Heart left ventricle (tissue), 16 donors: ENCODE data around the gene SEMA4F. TPM values are rescaled to one million over a fixed set of nuclear protein-coding genes. Genes with fewer than 3 reads are reported as not detected.

Experiments used
- ATAC-seq, 4 donors: fragments of 200-7000 bp; cut with Tn5 transposase; one replicate each; pipeline ENCODE4 v1.9.1; 2020 to 2022; ENCODE audit warnings: moderate library complexity in 4 of 4, mild to moderate bottlenecking in 3 of 4, moderate number of reproducible peaks in 1 of 4
- DNase-seq, 5 donors: peaks; one replicate each; pipeline ENCODE4 v3.0.0-alpha.2; 2020
- H3K27ac ChIP-seq, 12 donors: fragments of 200-600 bp; sonication (generic) in 4 of 12; one replicate each; pipeline versions ENCODE4 v1.5.0 to v1.8.0; 2016 to 2022; ENCODE audit warnings: mild to moderate bottlenecking in 2 of 12
- H3K27me3 ChIP-seq, 9 donors: fragments of 200-600 bp; sonication (generic) in 2 of 9; one replicate each; pipeline versions ENCODE4 v1.5.1 to v1.8.0; 2016 to 2022; ENCODE audit warnings: mild to moderate bottlenecking in 3 of 9
- H3K36me3 ChIP-seq, 9 donors: fragments of 200-600 bp; sonication (generic) in 2 of 9; one replicate each; pipeline versions ENCODE4 v1.5.0 to v1.8.0; 2018 to 2022; ENCODE audit warnings: mild to moderate bottlenecking in 2 of 9
- H3K4me1 ChIP-seq, 12 donors: fragments of 200-600 bp; sonication (generic) in 4 of 12; one replicate each; pipeline versions ENCODE4 v1.5.0 to v1.8.0; 2016 to 2022; ENCODE audit warnings: mild to moderate bottlenecking in 3 of 12
- H3K4me3 ChIP-seq, 12 donors: fragments of 200-600 bp; sonication (generic) in 4 of 12; one replicate each; pipeline versions ENCODE4 v1.5.0 to v1.8.0; 2017 to 2022; ENCODE audit warnings: mild to moderate bottlenecking in 9 of 12, moderate library complexity in 4 of 12
- H3K9me3 ChIP-seq, 12 donors: fragments of 200-600 bp; sonication (generic) in 4 of 12; one replicate each; pipeline versions ENCODE4 v1.5.0 to v1.8.0; 2016 to 2022; ENCODE audit warnings: mild to moderate bottlenecking in 1 of 12
- POLR2A ChIP-seq, 2 donors: fragments of 450-650 bp; IDR thresholded peaks; one replicate each; pipeline ENCODE4 v1.6.1; 2017; ENCODE audit warnings: antibody characterized with exemption in 2 of 2, mild to moderate bottlenecking in 2 of 2, moderate library complexity in 2 of 2
- WGBS, 4 donors: extraction: QIAGEN DNeasy Blood & Tissue Kit in 2 of 4; methylation state at CpG; one replicate each; pipeline versions ENCODE4 v1.1.5 to v1.1.7; 2013 to 2018; 5-methylcytosine and 5-hydroxymethylcytosine counted together
- intact Hi-C, 10 donors: fragments of 100-400 bp; cut with DNase I; formaldehyde crosslinking; loops; one replicate each; pipeline versions ENCODE4 v1.11.1 to v1.14.2; 2022
- long read RNA-seq, 3 donors: library from polyadenylated mRNA; unstranded; transcript quantifications; one replicate each; pipeline ENCODE4 v2.0.0, GENCODE V29; 2020 to 2021
- polyA plus RNA-seq, 2 donors: library from polyadenylated mRNA; stranded (reverse); fragments of 200-250 nt; gene quantifications; one replicate each; pipeline ENCODE4 v1.2.3, GENCODE V29; 2013
- total RNA-seq, 9 donors: library from RNA; depleted of rRNA in 2 of 9; stranded (reverse); fragments of >200 nt in 2 of 9; fragmentation: NEBNext Ultra II Directional in 3 of 9; extraction: Animal tissue kit (Norgen Biotek cat#: 25700) in 3 of 9; gene quantifications; one replicate each; pipeline versions ENCODE4 v1.1.0 to v1.2.4, GENCODE V29; 2016 to 2023
- TF ChIP-seq, protein P1 (sequence below), 12 donors: fragments of 200-600 bp; sonication (generic) in 4 of 12; IDR thresholded peaks; one replicate each; pipeline versions ENCODE4 v1.5.0 to v1.8.0; 2018 to 2022; ENCODE audit warnings: antibody characterized with exemption in 12 of 12, mild to moderate bottlenecking in 5 of 12
- donor health status: ischemic (EF 13 %, LVEDD 7.1; RV severe dilation, severe dysfunction).
- donor health status: healthy with polysubstance abuse.
- donor health status: DM: no; HTN: yes; CAD: no.
- donor health status: DM: no; HTN: no; CAD: no.
- donor health status: ischemic (EF 25% LVEDD 6.9; RV normal size, moderate dysfunction).
- donor health status: ischemic (EF 25% LVEDD 5.7; RV mildly dilated, moderate dysfunction).
- donor health status: healthy.
- donor health status: DM: yes; HTN: yes; CAD: no.
- donor health status: ischemic (EF 35%, LVEDD 5.7; RV mildly dilated, moderate dysfunction).
- donor health status: nonischemic (EF 11% LVEDD 7.7; RV severe dilation, severe dysfunction).
- donor health status: DM: yes; HTN: yes; CAD: no.
- donor health status: PGD.
- donor health status: ischemic (EF 29% LVEDD 5.4; RV normal size, mild dysfunction).
- donor health status: nonischemic (EF 23%, LVEDD 6.1; RV moderate dilation, normal function).

Gene SEMA4F, protein sequence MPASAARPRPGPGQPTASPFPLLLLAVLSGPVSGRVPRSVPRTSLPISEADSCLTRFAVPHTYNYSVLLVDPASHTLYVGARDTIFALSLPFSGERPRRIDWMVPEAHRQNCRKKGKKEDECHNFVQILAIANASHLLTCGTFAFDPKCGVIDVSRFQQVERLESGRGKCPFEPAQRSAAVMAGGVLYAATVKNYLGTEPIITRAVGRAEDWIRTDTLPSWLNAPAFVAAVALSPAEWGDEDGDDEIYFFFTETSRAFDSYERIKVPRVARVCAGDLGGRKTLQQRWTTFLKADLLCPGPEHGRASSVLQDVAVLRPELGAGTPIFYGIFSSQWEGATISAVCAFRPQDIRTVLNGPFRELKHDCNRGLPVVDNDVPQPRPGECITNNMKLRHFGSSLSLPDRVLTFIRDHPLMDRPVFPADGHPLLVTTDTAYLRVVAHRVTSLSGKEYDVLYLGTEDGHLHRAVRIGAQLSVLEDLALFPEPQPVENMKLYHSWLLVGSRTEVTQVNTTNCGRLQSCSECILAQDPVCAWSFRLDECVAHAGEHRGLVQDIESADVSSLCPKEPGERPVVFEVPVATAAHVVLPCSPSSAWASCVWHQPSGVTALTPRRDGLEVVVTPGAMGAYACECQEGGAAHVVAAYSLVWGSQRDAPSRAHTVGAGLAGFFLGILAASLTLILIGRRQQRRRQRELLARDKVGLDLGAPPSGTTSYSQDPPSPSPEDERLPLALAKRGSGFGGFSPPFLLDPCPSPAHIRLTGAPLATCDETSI
- total RNA-seq = 1 to 10 TPM; 2.2 to 4.9 (median 3.5) TPM
- 1 to 10 TPM in 1 of 2 donors, under 1 TPM in 1; 0.95 to 2.8 TPM for polyA plus RNA-seq
- long read RNA-seq, donor 1, full-length matches to known transcripts = 2 of 7 reads
- long read RNA-seq, donor 1, partial matches to known transcripts = 3 of 7 reads
- long read RNA-seq, donor 1, other reads (novel, unspliced or antisense) = 2 of 7 reads
- long read RNA-seq, donor 2, full-length matches to known transcripts = 10 of 14 reads
- long read RNA-seq, donor 2, partial matches to known transcripts = 1 of 14 reads
- long read RNA-seq, donor 2, other reads (novel, unspliced or antisense) = 3 of 14 reads
- long read RNA-seq, donor 3, full-length matches to known transcripts = 4 of 4 reads
- long read RNA-seq, donor 3, partial matches to known transcripts = 0 of 4 reads
- long read RNA-seq, donor 3, other reads (novel, unspliced or antisense) = 0 of 4 reads

DNA sequence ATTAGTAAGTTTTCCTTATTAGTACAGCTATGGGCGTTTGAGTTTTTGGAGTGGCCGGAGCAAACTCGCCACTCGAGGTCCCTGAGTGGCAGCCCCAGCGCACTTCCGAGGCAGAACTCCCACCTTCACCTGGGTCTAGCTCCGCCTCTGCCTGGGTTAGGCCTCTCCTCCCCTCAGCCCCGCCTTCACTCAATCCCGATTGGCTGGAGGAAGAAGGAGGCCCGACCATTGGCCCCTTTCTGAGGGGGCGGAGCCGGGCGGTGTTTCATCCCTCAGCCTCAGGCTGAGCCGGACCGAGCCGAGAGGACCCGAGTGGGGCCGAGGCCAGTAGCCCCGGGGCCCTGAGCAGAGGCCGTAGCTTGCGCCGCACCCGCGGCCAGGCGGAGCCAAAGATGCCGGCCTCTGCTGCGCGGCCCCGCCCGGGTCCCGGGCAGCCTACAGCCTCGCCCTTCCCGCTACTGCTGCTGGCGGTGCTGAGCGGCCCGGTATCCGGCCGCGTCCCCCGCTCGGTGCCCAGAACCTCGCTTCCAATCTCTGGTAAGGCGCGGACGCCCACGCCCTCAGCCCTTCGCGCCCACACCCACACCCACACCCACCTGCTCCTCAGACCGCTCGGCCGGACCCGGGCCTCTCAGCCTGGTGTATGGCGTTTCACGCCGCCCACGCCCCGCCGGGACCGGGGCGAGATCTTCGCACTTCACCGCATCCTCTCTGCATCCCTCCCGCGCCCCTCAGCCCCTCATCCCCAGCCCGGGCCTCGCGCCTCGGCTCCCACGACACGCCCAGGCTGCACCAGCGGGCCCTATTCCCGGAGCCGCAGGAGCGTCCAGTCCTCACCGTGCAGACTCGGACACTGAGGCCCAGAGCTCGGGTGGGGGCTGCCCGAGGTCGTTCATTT is at the start of gene SEMA4F:
Gene SEMA4F (plus strand): TSS at position 263 of the 898 bp plus-strand sequence. CDS start 130 bp downstream, at position 393.
- Histone ChIP-seq H3K27ac (peak within 1 kb of the TSS in 7 of 12 donors; percentile 12 to 67 (median 51)), H3K4me1 (peaks cover 0 to 13% (median 7%) of the 10 kb centered on the region in 12 donors), H3K9me3 (no peaks in the 10 kb centered on the region), H3K27me3 (peaks cover 0 to 7% (median 0%) of the 10 kb centered on the region in 9 donors), H3K4me3 (peak within 1 kb of the TSS; percentile 62 to 88 (median 73)), H3K36me3 (peaks cover 0 to 5% (median 0%) of the 10 kb centered on the region in 9 donors)
- 1 to 4% (median 1%) methylated on average over 55 to 79 of the region's 79 CpGs for WGBS, 4 donors
- intact Hi-C loops = no loop called here
- peak; percentile 100 for ATAC-seq
- peak; percentile 95 to 98 (median 96) for DNase-seq
- TF ChIP-seq, protein P1, sequence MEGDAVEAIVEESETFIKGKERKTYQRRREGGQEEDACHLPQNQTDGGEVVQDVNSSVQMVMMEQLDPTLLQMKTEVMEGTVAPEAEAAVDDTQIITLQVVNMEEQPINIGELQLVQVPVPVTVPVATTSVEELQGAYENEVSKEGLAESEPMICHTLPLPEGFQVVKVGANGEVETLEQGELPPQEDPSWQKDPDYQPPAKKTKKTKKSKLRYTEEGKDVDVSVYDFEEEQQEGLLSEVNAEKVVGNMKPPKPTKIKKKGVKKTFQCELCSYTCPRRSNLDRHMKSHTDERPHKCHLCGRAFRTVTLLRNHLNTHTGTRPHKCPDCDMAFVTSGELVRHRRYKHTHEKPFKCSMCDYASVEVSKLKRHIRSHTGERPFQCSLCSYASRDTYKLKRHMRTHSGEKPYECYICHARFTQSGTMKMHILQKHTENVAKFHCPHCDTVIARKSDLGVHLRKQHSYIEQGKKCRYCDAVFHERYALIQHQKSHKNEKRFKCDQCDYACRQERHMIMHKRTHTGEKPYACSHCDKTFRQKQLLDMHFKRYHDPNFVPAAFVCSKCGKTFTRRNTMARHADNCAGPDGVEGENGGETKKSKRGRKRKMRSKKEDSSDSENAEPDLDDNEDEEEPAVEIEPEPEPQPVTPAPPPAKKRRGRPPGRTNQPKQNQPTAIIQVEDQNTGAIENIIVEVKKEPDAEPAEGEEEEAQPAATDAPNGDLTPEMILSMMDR (IDR thresholded peaks at IDR 0.05) = no peak
- peak in 1 of 2 donors; percentile 92 for TF ChIP-seq POLR2A (IDR thresholded peaks at IDR 0.05)

DNA sequence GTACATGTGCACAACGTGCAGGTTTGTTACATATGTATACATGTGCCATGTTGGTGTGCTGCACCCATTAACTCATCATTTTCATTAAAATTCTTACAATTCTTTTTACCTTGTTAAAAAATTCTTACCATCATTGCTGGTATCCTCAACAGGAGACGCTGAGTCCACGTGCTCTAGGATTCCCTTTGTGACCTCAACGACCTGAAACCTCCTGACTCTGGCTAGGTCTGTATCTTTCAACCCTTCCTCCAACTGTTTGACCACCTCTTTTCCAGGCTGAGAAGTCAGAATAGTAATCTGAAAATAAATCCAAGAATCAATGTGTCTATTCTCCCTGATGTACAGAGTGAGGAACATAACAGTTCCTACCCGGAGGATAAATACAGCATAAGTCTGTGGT is 47.1 kb upstream of the SEMA4F start:
- peaks cover 0 to 5% (median 0%) of the 10 kb centered on the region in 12 donors for H3K4me1 ChIP-seq
- H3K27me3 ChIP-seq = peaks cover 0 to 49% (median 4%) of the 10 kb centered on the region in 9 donors
- H3K9me3 ChIP-seq = peaks cover 0 to 9% (median 0%) of the 10 kb centered on the region in 12 donors
- no peaks in the 10 kb centered on the region for H3K36me3 ChIP-seq
- ATAC-seq = no peak
- H3K4me3 ChIP-seq = no peak overlapping the region
- intact Hi-C loops = no loop called here
- 57 to 67% (median 61%) methylated on average over 5 of the region's 5 CpGs for WGBS, 4 donors
- no peak overlapping the region for H3K27ac ChIP-seq
- DNase-seq = no peak
- TF ChIP-seq, protein P1 (IDR thresholded peaks at IDR 0.05) = no peak
- TF ChIP-seq POLR2A (IDR thresholded peaks at IDR 0.05) = no peak

DNA sequence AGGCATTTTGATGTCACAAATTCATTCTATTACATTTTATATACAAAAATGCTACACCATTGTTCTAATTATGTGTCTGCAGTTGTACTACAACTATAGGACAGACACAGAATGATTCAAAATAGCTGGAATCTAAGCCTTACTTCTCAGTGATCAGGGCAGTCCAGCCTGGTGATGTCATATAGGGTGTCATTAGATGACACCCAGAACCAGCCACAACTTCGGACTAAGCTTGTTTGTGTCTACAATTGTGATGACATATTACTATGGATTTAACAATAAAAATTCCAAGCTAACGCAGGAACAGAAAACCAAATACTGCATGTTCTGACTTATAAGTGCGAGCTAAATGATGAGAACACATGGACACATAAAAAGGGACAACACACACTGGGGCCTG is 36.9 kb upstream of the SEMA4F start:
- Histone ChIP-seq H3K4me3 (no peak overlapping the region), H3K27me3 (peaks cover 0 to 46% (median 8%) of the 10 kb centered on the region in 9 donors)

More for the DNA sequence above, 36.9 kb upstream of the SEMA4F start:
- 75 to 81% (median 78%) methylated on average over 3 of the region's 3 CpGs for WGBS, 4 donors
- intact Hi-C loops = no loop called here
- TF ChIP-seq, protein P1 (IDR thresholded peaks at IDR 0.05) = no peak
- no peak for TF ChIP-seq POLR2A (IDR thresholded peaks at IDR 0.05)
- Histone ChIP-seq H3K27ac (no peak overlapping the region), H3K9me3 (no peaks in the 10 kb centered on the region), H3K4me1 (peaks cover 0 to 10% (median 0%) of the 10 kb centered on the region in 12 donors), H3K36me3 (no peaks in the 10 kb centered on the region)
- no peak for DNase-seq
- ATAC-seq = no peak
